RPMI8226 (cell line): ENCODE data around the gene SLC35F6.

Experiments
- DNase-seq: peaks from one replicate; pipeline ENCODE4 v3.0.0-alpha.2; 2015

SLC35F6 gene

GRCh38 chr2:26764078-26764887 is at the start of gene SLC35F6:
SLC35F6 (plus strand) TSS chr2:26764284; CDS start chr2:26764350, 66 bp downstream.
- peak; percentile 89 for DNase-seq

GRCh38 chr2:26715528-26716270 is 48.4 kb upstream of the SLC35F6 start:
- DNase-seq, result no peak

GRCh38 chr2:26716340-26716739 is 47.7 kb upstream of the SLC35F6 start:
- DNase-seq, result no peak

GRCh38 chr2:26716769-26717168 is 47.3 kb upstream of the SLC35F6 start:
- DNase-seq, result no peak

GRCh38 chr2:26717362-26717761 is 46.7 kb upstream of the SLC35F6 start:
- DNase-seq, result no peak

- DNase-seq, result no peak
Measured at GRCh38 chr2:26718949-26719686, 45.0 kb upstream of the SLC35F6 start.

GRCh38 chr2:26720322-26721114 is 43.6 kb upstream of the SLC35F6 start:
- no peak for DNase-seq

GRCh38 chr2:26721115-26722032 is 42.7 kb upstream of the SLC35F6 start:
- DNase-seq, result no peak

GRCh38 chr2:26722328-26722727 is 41.8 kb upstream of the SLC35F6 start:
- DNase-seq, result no peak

GRCh38 chr2:26722911-26723310 is 41.2 kb upstream of the SLC35F6 start:
- no peak for DNase-seq

- DNase-seq, result no peak
Measured at GRCh38 chr2:26723475-26723874, 40.6 kb upstream of the SLC35F6 start.

- DNase-seq, result no peak
Measured at GRCh38 chr2:26723991-26724750, 39.9 kb upstream of the SLC35F6 start.

GRCh38 chr2:26724784-26725520 is 39.1 kb upstream of the SLC35F6 start:
- no peak for DNase-seq

- no peak for DNase-seq
Measured at GRCh38 chr2:26725521-26725820, 38.6 kb upstream of the SLC35F6 start.

GRCh38 chr2:26726228-26726627 is 37.9 kb upstream of the SLC35F6 start:
- DNase-seq, result no peak

GRCh38 chr2:26727641-26728561 is 36.2 kb upstream of the SLC35F6 start:
- no peak for DNase-seq

- no peak for DNase-seq
Measured at GRCh38 chr2:26729311-26729710, 34.8 kb upstream of the SLC35F6 start.

- no peak for DNase-seq
Measured at GRCh38 chr2:26730549-26731344, 33.3 kb upstream of the SLC35F6 start.
